ENCODE results near the gene STAT5A. TPM values are rescaled to one million over a fixed set of nuclear protein-coding genes. Genes with fewer than 3 reads are reported as not detected.

Gene STAT5A
- total RNA-seq, 1 experiment from 2014 or later: 0.91 TPM

DNA sequence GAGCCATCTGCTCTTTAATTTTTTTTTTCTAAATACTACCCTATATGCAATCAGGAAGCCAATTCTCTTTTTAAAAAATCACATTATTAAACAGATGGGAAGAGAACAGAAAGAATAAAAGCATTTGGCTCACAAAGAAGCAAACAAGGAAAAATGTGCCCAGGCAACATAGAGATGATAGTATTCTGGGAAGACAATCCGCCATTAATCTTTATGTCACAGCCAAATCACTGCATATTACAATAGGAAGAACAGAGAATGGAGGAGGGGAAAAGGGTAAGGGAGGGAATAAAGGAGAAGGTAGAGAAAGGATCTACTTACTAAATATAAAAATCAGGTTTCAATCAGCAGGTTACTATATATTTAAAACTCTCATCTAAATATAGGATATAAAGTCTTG lies 46.4 kb upstream of the STAT5A start:
- H3K4me2 ChIP-seq (ENCODE audit: low read length): no peak overlapping the region
- H3K4me1 ChIP-seq (ENCODE audit: control insufficient read depth in 1 of 2, insufficient read depth in 2 of 2, low read length in 2 of 2): no peaks in the 10 kb centered on the region
- ChIA-PET POLR2A (no interaction called here), CTCF (no interaction called here), RAD21 (ENCODE audit: low non-redundant PET in 1 of 2, low total read pairs in 2 of 2, uncharacterized antibody in 2 of 2, unreplicated experiment in 2 of 2) (no interaction called here)
- H2AFZ ChIP-seq (ENCODE audit: low read depth, low read length, poor library complexity, severe bottlenecking): no peak overlapping the region
- H3K9me3 ChIP-seq (ENCODE audit: control insufficient read depth in 1 of 2, insufficient read depth in 1 of 2, low read depth in 1 of 2, low read length in 2 of 2): no peaks in the 10 kb centered on the region
- H3K9me2 ChIP-seq (ENCODE audit: insufficient read depth): no peaks in the 10 kb centered on the region
- BruUV-seq (replicated peaks): no TSS peak
- H4K20me1 ChIP-seq (ENCODE audit: insufficient read depth): no peaks in the 10 kb centered on the region
- ATAC-seq: no peak
- intact Hi-C loops (cut with micrococcal nuclease): no loop called here
- H3K36me3 ChIP-seq (ENCODE audit: control insufficient read depth in 1 of 2, insufficient read depth in 2 of 2, low read length in 2 of 2): no peaks in the 10 kb centered on the region
- H3K9ac ChIP-seq (ENCODE audit: low read length): no peak overlapping the region
- H3K27ac ChIP-seq (ENCODE audit: low read depth, low read length): no peak overlapping the region
- TF ChIP-seq EGR1 (IDR thresholded peaks at IDR 0.05; ENCODE audit: low read depth) (no peak), RAD21 (IDR thresholded peaks at IDR 0.05; ENCODE audit: low read depth) (no peak), CEBPB (IDR thresholded peaks at IDR 0.05; ENCODE audit: low read depth) (no peak), POLR2AphosphoS5 (IDR thresholded peaks at IDR 0.05; ENCODE audit: low read depth, low read length) (no peak), SP1 (IDR thresholded peaks at IDR 0.05; ENCODE audit: low read depth) (no peak), FOSL1 (IDR thresholded peaks at IDR 0.05; ENCODE audit: low read depth) (no peak), SIN3A (IDR thresholded peaks at IDR 0.05; ENCODE audit: low read depth) (no peak), JUND (IDR thresholded peaks at IDR 0.05) (no peak)
- TF ChIP-seq, protein P1, sequence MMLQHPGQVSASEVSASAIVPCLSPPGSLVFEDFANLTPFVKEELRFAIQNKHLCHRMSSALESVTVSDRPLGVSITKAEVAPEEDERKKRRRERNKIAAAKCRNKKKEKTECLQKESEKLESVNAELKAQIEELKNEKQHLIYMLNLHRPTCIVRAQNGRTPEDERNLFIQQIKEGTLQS (IDR thresholded peaks at IDR 0.05): no peak
- TF ChIP-seq, protein P2, sequence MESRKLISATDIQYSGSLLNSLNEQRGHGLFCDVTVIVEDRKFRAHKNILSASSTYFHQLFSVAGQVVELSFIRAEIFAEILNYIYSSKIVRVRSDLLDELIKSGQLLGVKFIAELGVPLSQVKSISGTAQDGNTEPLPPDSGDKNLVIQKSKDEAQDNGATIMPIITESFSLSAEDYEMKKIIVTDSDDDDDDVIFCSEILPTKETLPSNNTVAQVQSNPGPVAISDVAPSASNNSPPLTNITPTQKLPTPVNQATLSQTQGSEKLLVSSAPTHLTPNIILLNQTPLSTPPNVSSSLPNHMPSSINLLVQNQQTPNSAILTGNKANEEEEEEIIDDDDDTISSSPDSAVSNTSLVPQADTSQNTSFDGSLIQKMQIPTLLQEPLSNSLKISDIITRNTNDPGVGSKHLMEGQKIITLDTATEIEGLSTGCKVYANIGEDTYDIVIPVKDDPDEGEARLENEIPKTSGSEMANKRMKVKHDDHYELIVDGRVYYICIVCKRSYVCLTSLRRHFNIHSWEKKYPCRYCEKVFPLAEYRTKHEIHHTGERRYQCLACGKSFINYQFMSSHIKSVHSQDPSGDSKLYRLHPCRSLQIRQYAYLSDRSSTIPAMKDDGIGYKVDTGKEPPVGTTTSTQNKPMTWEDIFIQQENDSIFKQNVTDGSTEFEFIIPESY (IDR thresholded peaks at IDR 0.05; ENCODE audit: extremely low read depth, insufficient replicate concordance, low read length): no peak
- no peaks in the 10 kb centered on the region for H3K79me2 ChIP-seq (ENCODE audit: insufficient read depth, low read length)
- no peak overlapping the region for H3K4me3 ChIP-seq (replicated peaks in 1 of 2; ENCODE audit: low read depth in 1 of 2, low read length in 2 of 2)
- no peaks in the 10 kb centered on the region for H3K27me3 ChIP-seq (ENCODE audit: insufficient read depth, low read length)
- no peak for DNase-seq (ENCODE audit: low read depth, low spot score)
